Left lung (tissue), 10 donors: ENCODE measurements around the gene GRIK5. TPM values are rescaled to one million over a fixed set of nuclear protein-coding genes. Genes with fewer than 3 reads are reported as not detected.
A peak's percentile ranks its signal among the peaks of the same experiment; 100 is the strongest.

Source experiments
- ATAC-seq: fragments of 200-7000 bp; cut with Tn5 transposase; one replicate; pipeline ENCODE4 v1.9.1; 2020; ENCODE audit warnings: moderate library complexity
- DNase-seq, 4 donors: peaks; one replicate each; pipeline ENCODE4 v3.0.0-alpha.2; 2013 to 2020
- H3K27ac ChIP-seq, 2 donors: fragments of 200-600 bp; sonication (generic) in 1 of 2; one replicate each; pipeline versions ENCODE4 v1.5.0 to v1.8.0; 2020 to 2021
- H3K27me3 ChIP-seq, 2 donors: fragments of 200-600 bp; sonication (generic) in 1 of 2; one replicate each; pipeline versions ENCODE4 v1.5.0 to v1.8.0; 2020 to 2021
- H3K36me3 ChIP-seq, 2 donors: fragments of 200-600 bp; sonication (generic) in 1 of 2; one replicate each; pipeline versions ENCODE4 v1.5.0 to v1.8.0; 2020 to 2021
- H3K4me1 ChIP-seq, 2 donors: fragments of 200-600 bp; one replicate each; pipeline ENCODE4 v1.8.0; 2021
- H3K4me3 ChIP-seq, 2 donors: fragments of 200-600 bp; sonication (generic) in 1 of 2; one replicate each; pipeline versions ENCODE4 v1.5.0 to v1.8.0; 2020 to 2021; ENCODE audit warnings: mild to moderate bottlenecking in 1 of 2
- H3K9me3 ChIP-seq, 2 donors: fragments of 200-600 bp; sonication (generic) in 1 of 2; one replicate each; pipeline versions ENCODE4 v1.5.0 to v1.8.0; 2020 to 2021
- intact Hi-C, 2 donors: fragments of 100-400 bp; cut with DNase I; formaldehyde crosslinking; loops; one replicate each; pipeline versions ENCODE4 v1.11.2 to v1.14.2; 2022
- polyA plus RNA-seq, 6 donors: library from polyadenylated mRNA; unstranded; fragments of 120-200 nt; gene quantifications; one replicate each; pipeline ENCODE4 v1.2.1, GENCODE V29; 2013; ENCODE audit not compliant: insufficient read length in 6 of 6
- total RNA-seq, 2 donors: library from RNA; stranded (reverse); fragmentation: NEBNext Ultra II Directional; extraction: Animal tissue kit (Norgen Biotek cat#: 25700); gene quantifications; one replicate each; pipeline ENCODE4 v1.2.1, GENCODE V29; 2021
- TF ChIP-seq, protein P1 (sequence below), 2 donors: fragments of 200-600 bp; sonication (generic) in 1 of 2; IDR thresholded peaks; one replicate each; pipeline versions ENCODE4 v1.5.0 to v1.8.0; 2021; ENCODE audit warnings: antibody characterized with exemption in 2 of 2
- donor health status: DM: no; HTN: yes; CAD: no.
- donor health status: DM: no; HTN: no; CAD: no.

Gene GRIK5
- total and polyA plus RNA-seq, 8 donors, result 0.29 to 11.6 (median 4.6) TPM

DNA sequence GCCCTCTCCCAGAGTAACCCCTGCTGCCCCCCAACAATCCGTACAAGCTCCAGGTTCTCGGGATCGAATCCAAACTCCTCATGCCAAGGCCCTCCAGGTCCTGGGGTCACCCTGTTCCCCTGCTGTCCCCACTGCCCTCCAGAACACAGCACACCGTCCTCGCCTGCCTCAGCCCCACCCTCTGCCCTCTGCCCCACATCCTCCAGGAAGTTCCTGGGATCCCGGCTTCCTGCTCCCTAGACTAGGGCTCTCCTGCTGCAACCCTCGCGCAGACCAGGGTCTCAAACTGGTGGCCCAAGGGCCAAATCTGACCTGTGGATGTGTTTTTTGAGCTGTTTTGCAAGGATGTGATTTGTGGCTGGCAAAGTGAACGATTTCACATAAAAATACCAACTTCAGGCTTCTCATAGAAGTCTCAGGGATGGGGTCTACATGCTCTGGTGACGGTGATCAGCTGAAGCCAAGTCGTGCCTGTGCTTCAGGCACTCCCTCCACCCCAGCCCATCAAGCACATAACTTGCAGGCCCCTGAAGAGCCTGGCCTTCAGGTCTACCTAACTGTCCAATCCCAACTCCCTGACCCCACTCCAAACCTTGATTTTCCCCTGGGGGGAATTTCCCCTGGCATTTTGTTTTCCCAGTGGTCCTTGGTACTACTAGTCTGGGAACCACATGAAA is 112.7 kb downstream of the GRIK5 start:
- intact Hi-C loops, result no loop called here
- peaks cover 0 to 19% of the 10 kb centered on the region in 2 donors for H3K36me3 ChIP-seq
- H3K27ac ChIP-seq, result peak overlapping the region in 1 of 2 donors; percentile 97
- DNase-seq (no peak), ATAC-seq (no peak)
- TF ChIP-seq, protein P1, sequence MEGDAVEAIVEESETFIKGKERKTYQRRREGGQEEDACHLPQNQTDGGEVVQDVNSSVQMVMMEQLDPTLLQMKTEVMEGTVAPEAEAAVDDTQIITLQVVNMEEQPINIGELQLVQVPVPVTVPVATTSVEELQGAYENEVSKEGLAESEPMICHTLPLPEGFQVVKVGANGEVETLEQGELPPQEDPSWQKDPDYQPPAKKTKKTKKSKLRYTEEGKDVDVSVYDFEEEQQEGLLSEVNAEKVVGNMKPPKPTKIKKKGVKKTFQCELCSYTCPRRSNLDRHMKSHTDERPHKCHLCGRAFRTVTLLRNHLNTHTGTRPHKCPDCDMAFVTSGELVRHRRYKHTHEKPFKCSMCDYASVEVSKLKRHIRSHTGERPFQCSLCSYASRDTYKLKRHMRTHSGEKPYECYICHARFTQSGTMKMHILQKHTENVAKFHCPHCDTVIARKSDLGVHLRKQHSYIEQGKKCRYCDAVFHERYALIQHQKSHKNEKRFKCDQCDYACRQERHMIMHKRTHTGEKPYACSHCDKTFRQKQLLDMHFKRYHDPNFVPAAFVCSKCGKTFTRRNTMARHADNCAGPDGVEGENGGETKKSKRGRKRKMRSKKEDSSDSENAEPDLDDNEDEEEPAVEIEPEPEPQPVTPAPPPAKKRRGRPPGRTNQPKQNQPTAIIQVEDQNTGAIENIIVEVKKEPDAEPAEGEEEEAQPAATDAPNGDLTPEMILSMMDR (IDR thresholded peaks at IDR 0.05), result no peak
- H3K27me3 ChIP-seq, result no peaks in the 10 kb centered on the region
- H3K4me3 ChIP-seq, result no peak overlapping the region
- H3K9me3 ChIP-seq, result no peaks in the 10 kb centered on the region
- H3K4me1 ChIP-seq, result peaks cover 12 to 20% of the 10 kb centered on the region in 2 donors

DNA sequence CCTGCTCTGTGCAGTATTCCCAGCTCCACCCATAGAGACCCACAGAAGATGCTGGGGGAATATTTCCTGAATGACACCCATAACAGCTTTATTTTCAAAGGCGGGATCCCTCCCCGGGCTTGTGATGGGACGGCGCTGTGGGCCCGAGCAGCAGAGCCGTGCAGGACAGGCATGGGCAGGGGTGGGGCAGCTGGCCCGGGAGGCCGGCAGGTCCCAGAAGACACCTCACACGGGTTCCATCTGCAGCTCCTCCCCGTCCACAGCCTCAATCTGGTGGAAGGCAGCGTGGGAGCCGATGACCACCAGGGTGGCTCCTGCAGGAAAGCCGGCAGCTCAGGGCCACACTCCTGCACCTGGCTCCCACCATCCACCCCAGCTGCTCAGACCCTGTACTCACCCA is 113.4 kb downstream of the GRIK5 start:
- TF ChIP-seq, protein P1 (IDR thresholded peaks at IDR 0.05), result no peak
- Histone ChIP-seq H3K9me3 (no peaks in the 10 kb centered on the region), H3K4me3 (no peak overlapping the region), H3K4me1 (peaks cover 12 to 20% of the 10 kb centered on the region in 2 donors), H3K36me3 (peaks cover 0 to 19% of the 10 kb centered on the region in 2 donors), H3K27ac (no peak overlapping the region), H3K27me3 (no peaks in the 10 kb centered on the region)
- ATAC-seq, result no peak
- no peak for DNase-seq
- intact Hi-C loops, result no loop called here

DNA sequence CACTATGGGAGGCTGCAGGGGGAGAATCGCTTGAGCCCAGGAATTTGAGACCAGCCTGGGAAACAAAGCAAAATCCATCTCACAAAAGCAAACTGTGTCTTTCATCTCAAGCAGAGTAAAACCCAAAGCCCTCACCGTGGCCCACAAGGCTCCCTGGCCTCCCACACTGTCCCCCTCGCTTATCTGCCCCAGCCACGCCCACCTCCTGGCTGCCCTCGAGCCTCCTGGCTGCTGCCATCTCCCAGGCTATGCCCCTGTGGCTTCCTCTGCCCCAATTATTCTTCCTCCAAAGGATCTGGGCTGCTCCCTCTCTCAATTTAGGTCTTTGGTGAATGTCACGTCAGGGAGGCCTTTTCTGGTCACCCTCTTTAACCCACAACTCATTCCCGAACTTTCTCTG is 114.5 kb downstream of the GRIK5 start:
- H3K4me1 ChIP-seq, result peaks cover 12 to 20% of the 10 kb centered on the region in 2 donors
- no peak overlapping the region for H3K4me3 ChIP-seq
- no peak overlapping the region for H3K27ac ChIP-seq
- no peak for ATAC-seq
- intact Hi-C loops, result no loop called here
- H3K9me3 ChIP-seq, result no peaks in the 10 kb centered on the region
- no peaks in the 10 kb centered on the region for H3K27me3 ChIP-seq
- TF ChIP-seq, protein P1 (IDR thresholded peaks at IDR 0.05), result no peak
- H3K36me3 ChIP-seq, result peaks cover 0 to 19% of the 10 kb centered on the region in 2 donors
- no peak for DNase-seq

DNA sequence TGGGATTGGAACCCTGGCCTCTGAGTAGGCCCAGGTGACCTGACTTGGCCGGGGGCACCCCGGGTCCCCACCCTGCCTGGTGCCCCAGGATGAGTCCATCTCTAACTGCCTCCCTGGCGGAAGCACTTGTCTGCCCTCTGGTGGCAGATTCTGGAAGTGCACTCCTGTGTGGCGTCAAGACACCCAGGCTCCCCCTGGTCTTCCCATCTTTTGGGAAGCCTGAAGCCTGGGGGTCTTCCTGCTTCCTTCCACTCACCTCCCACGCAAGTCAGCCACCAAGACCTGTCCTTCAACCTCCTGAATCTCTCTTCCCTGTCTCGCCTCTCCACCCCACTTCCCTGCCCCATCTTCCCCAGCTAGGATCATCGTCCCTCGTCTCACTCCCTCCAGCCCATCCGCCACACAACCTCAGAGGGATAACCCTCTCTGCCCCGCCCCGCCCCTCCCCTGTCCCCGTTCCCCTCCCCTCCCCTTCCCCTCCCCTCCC is 118.3 kb downstream of the GRIK5 start:
- DNase-seq, result peak in 3 of 4 donors; percentile 73 to 91 (median 81)
- H3K4me3 ChIP-seq, result no peak overlapping the region
- no peaks in the 10 kb centered on the region for H3K27me3 ChIP-seq
- peaks cover 0 to 13% of the 10 kb centered on the region in 2 donors for H3K36me3 ChIP-seq
- H3K4me1 ChIP-seq, result no peaks in the 10 kb centered on the region
- no peak overlapping the region for H3K27ac ChIP-seq
- ATAC-seq, result peak; percentile 90
- intact Hi-C loops, result no loop called here
- TF ChIP-seq, protein P1 (IDR thresholded peaks at IDR 0.05), result peak; percentile 97 to 99
- H3K9me3 ChIP-seq, result no peaks in the 10 kb centered on the region

Other genes starting within 250 kb of the GRIK5 start
- not detected for gene LYPD4, start 225.5 kb downstream of the GRIK5 start, total RNA-seq
- gene LYPD4, start 225.5 kb downstream of the GRIK5 start, polyA plus RNA-seq, result not detected
- gene DMRTC2, start 225.2 kb downstream of the GRIK5 start, total RNA-seq, result not detected
- not detected for gene DMRTC2, start 225.2 kb downstream of the GRIK5 start, polyA plus RNA-seq
- gene RPS19, start 210.0 kb downstream of the GRIK5 start, total RNA-seq, result 1,000 to 10,000 TPM; 1,560 to 2,044 TPM
- 1,000 to 10,000 TPM; 1,694 to 2,456 (median 1,910) TPM for gene RPS19, start 210.0 kb downstream of the GRIK5 start, polyA plus RNA-seq
- 1 to 10 TPM in 1 of 2 donors, under 1 TPM in 1; 0.99 to 2.1 TPM for gene CD79A, start 192.9 kb downstream of the GRIK5 start, total RNA-seq
- 1 to 10 TPM in 4 of 6 donors, under 1 TPM in 2; 0.51 to 2.3 (median 1.2) TPM for gene CD79A, start 192.9 kb downstream of the GRIK5 start, polyA plus RNA-seq
- 100 to 1,000 TPM; 129 to 202 TPM for gene ARHGEF1, start 187.0 kb downstream of the GRIK5 start, total RNA-seq
- 10 to 100 TPM; 60.8 to 85.7 (median 77.7) TPM for gene ARHGEF1, start 187.0 kb downstream of the GRIK5 start, polyA plus RNA-seq
- gene ERFL, start 141.8 kb downstream of the GRIK5 start, total RNA-seq, result under 1 TPM; 0.15 to 0.34 TPM
- under 1 TPM in 4 of 6 donors, not detected in 2; 0.08 to 0.38 (median 0.26) TPM for gene ERFL, start 141.8 kb downstream of the GRIK5 start, polyA plus RNA-seq
- 100 to 1,000 TPM; 175 to 186 TPM for gene RABAC1, start 110.9 kb downstream of the GRIK5 start, total RNA-seq
- 10 to 100 TPM; 53.1 to 81.9 (median 68.7) TPM for gene RABAC1, start 110.9 kb downstream of the GRIK5 start, polyA plus RNA-seq
- not detected for gene ATP1A3, start 76.0 kb downstream of the GRIK5 start, total RNA-seq
- under 1 TPM in 5 of 6 donors, not detected in 1; 0.20 to 0.86 (median 0.40) TPM for gene ATP1A3, start 76.0 kb downstream of the GRIK5 start, polyA plus RNA-seq
- 10 to 100 TPM in 1 of 2 donors, 1 to 10 TPM in 1; 9.4 to 11.2 TPM for gene ZNF574, start 6.0 kb upstream of the GRIK5 start, total RNA-seq
- gene ZNF574, start 6.0 kb upstream of the GRIK5 start, polyA plus RNA-seq, result 10 to 100 TPM; 10.6 to 15.4 (median 13.5) TPM
- 10 to 100 TPM in 1 of 2 donors, 1 to 10 TPM in 1; 2.0 to 10.0 TPM for gene POU2F2, start 62.2 kb upstream of the GRIK5 start, total RNA-seq
- gene POU2F2, start 62.2 kb upstream of the GRIK5 start, polyA plus RNA-seq, result 1 to 10 TPM in 5 of 6 donors, under 1 TPM in 1; 0.87 to 1.7 (median 1.4) TPM
- gene DEDD2, start 147.5 kb upstream of the GRIK5 start, total RNA-seq, result 10 to 100 TPM; 22.7 to 34.8 TPM
- gene DEDD2, start 147.5 kb upstream of the GRIK5 start, polyA plus RNA-seq, result 10 to 100 TPM; 15.7 to 21.4 (median 20.3) TPM
- gene ZNF526, start 150.1 kb upstream of the GRIK5 start, total RNA-seq, result 10 to 100 TPM; 11.5 to 12.7 TPM
- 1 to 10 TPM; 8.1 to 9.8 (median 9.1) TPM for gene ZNF526, start 150.1 kb upstream of the GRIK5 start, polyA plus RNA-seq
- 10 to 100 TPM; 33.4 to 40.3 TPM for gene GSK3A, start 172.4 kb upstream of the GRIK5 start, total RNA-seq
- 10 to 100 TPM; 56.5 to 67.4 (median 61.4) TPM for gene GSK3A, start 172.4 kb upstream of the GRIK5 start, polyA plus RNA-seq
- gene ERF, start 184.9 kb upstream of the GRIK5 start, total RNA-seq, result 10 to 100 TPM; 47.0 to 55.0 TPM
- 10 to 100 TPM; 42.9 to 56.4 (median 48.9) TPM for gene ERF, start 184.9 kb upstream of the GRIK5 start, polyA plus RNA-seq
- 10 to 100 TPM; 59.8 to 76.1 TPM for gene CIC, start 199.0 kb upstream of the GRIK5 start, total RNA-seq
- 10 to 100 TPM; 37.2 to 66.3 (median 51.8) TPM for gene CIC, start 199.0 kb upstream of the GRIK5 start, polyA plus RNA-seq
- 1 to 10 TPM; 1.1 TPM for gene PRR19, start 231.9 kb upstream of the GRIK5 start, total RNA-seq
- 1 to 10 TPM; 1.2 to 2.6 (median 1.7) TPM for gene PRR19, start 231.9 kb upstream of the GRIK5 start, polyA plus RNA-seq
- 10 to 100 TPM; 25.0 to 25.7 TPM for gene PAFAH1B3, start 232.4 kb upstream of the GRIK5 start, total RNA-seq
- 100 to 1,000 TPM in 1 of 6 donors, 10 to 100 TPM in 5; 81.5 to 102 (median 90.7) TPM for gene PAFAH1B3, start 232.4 kb upstream of the GRIK5 start, polyA plus RNA-seq
- under 1 TPM; 0.21 to 0.32 TPM for gene TMEM145, start 243.1 kb upstream of the GRIK5 start, total RNA-seq
- gene TMEM145, start 243.1 kb upstream of the GRIK5 start, polyA plus RNA-seq, result 1 to 10 TPM in 4 of 6 donors, under 1 TPM in 2; 0.50 to 1.6 (median 1.1) TPM